CD14-positive monocyte (primary cell): ENCODE results near the gene CEP112. TPM values are rescaled to one million over a fixed set of nuclear protein-coding genes. Genes with fewer than 3 reads are reported as not detected.

Experiments
- DNase-seq, 3 donors: peaks; one replicate each; pipeline ENCODE4 v3.0.0-alpha.2; 2011 to 2022
- H2AFZ ChIP-seq: 2 replicates; pipeline ENCODE4 v1.6.0; 2012; ENCODE audit warnings: mild to moderate bottlenecking, low read depth, low read length, inconsistent platforms; ENCODE audit not compliant: insufficient read depth, poor library complexity, severe bottlenecking
- H3K27ac ChIP-seq, 2 donors: 1 replicate in 1 of 2; 2 replicates in 1 of 2; pipeline ENCODE4 v1.5.1; 2012 to 2013; ENCODE audit warnings: low read length in 2 of 2, control low read depth in 1 of 2, inconsistent platforms in 1 of 2, low read depth in 1 of 2, mild to moderate bottlenecking in 1 of 2
- H3K27me3 ChIP-seq, 2 donors: one replicate each; pipeline versions ENCODE4 v1.6.0 to v1.6.1; 2011 to 2013; ENCODE audit warnings: low read length in 2 of 2; ENCODE audit not compliant: control insufficient read depth in 2 of 2, insufficient read depth in 2 of 2
- H3K36me3 ChIP-seq, 2 donors: replicated peaks in 1 of 2; 1 replicate in 1 of 2; 2 replicates in 1 of 2; pipeline versions ENCODE4 v1.5.1 to v1.6.1; 2012 to 2013; ENCODE audit warnings: low read length in 2 of 2, control low read depth in 1 of 2, inconsistent platforms in 1 of 2, mild to moderate bottlenecking in 1 of 2; ENCODE audit not compliant: insufficient read depth in 2 of 2, control insufficient read depth in 1 of 2
- H3K4me1 ChIP-seq, 2 donors: 1 replicate in 1 of 2; 2 replicates in 1 of 2; pipeline versions ENCODE4 v1.5.1 to v1.6.1; 2012 to 2013; ENCODE audit warnings: low read length in 2 of 2, control low read depth in 1 of 2, inconsistent platforms in 1 of 2, mild to moderate bottlenecking in 1 of 2, moderate library complexity in 1 of 2; ENCODE audit not compliant: insufficient read depth in 2 of 2, control insufficient read depth in 1 of 2
- H3K4me2 ChIP-seq: replicated peaks from 2 replicates; pipeline ENCODE3; 2012; ENCODE audit warnings: low read length, moderate library complexity, mild to moderate bottlenecking; ENCODE audit not compliant: poor library complexity, severe bottlenecking; ENCODE audit errors: extremely low read depth
- H3K4me3 ChIP-seq, 3 experiments: fragments of 200-600 bp in 1 of 3; sonication (generic) in 1 of 3; replicated peaks in 1 of 3; 1 replicate in 2 of 3; 2 replicates in 1 of 3; pipeline ENCODE4 v1.5.1; 2011 to 2013; ENCODE audit warnings: low read length in 3 of 3, mild to moderate bottlenecking in 3 of 3, control low read depth in 2 of 3, low read depth in 2 of 3, inconsistent platforms in 1 of 3, moderate library complexity in 1 of 3
- H3K79me2 ChIP-seq: 2 replicates; pipeline ENCODE4 v1.6.0; 2012; ENCODE audit warnings: mild to moderate bottlenecking, control low read depth, inconsistent platforms, low read length, moderate library complexity; ENCODE audit not compliant: insufficient read depth
- H3K9ac ChIP-seq: 2 replicates; pipeline ENCODE4 v1.6.0; 2017; ENCODE audit warnings: low read length, mild to moderate bottlenecking; ENCODE audit not compliant: insufficient read depth, poor library complexity, severe bottlenecking
- H3K9me3 ChIP-seq, 2 donors: replicated peaks in 1 of 2; 1 replicate in 1 of 2; 2 replicates in 1 of 2; pipeline versions ENCODE4 v1.5.1 to v1.6.1; 2012 to 2013; ENCODE audit warnings: low read length in 2 of 2, control low read depth in 1 of 2; ENCODE audit not compliant: control insufficient read depth in 1 of 2, insufficient read depth in 1 of 2
- H4K20me1 ChIP-seq: 2 replicates; pipeline ENCODE4 v1.6.0; 2012; ENCODE audit warnings: mild to moderate bottlenecking, low read length, control low read depth, moderate library complexity; ENCODE audit not compliant: insufficient read depth
- H3K27ac Mint-ChIP-seq, 7 donors: one replicate each; pipeline ENCODE4 v1.8.0; 2020; ENCODE audit warnings: mild to moderate bottlenecking in 7 of 7, mixed read lengths in 7 of 7, moderate library complexity in 6 of 7, inconsistent platforms in 2 of 7
- H3K27me3 Mint-ChIP-seq, 3 donors: one replicate each; pipeline ENCODE4 v1.8.0; 2021 to 2022; ENCODE audit warnings: low read depth in 3 of 3, mild to moderate bottlenecking in 3 of 3, mixed read lengths in 3 of 3, moderate library complexity in 3 of 3, inconsistent platforms in 1 of 3
- H3K36me3 Mint-ChIP-seq, 2 donors: one replicate each; pipeline ENCODE4 v1.8.0; 2020; ENCODE audit warnings: mixed read lengths in 2 of 2, inconsistent platforms in 1 of 2, mild to moderate bottlenecking in 1 of 2
- H3K4me1 Mint-ChIP-seq: one replicate; pipeline ENCODE4 v1.8.0; 2020; ENCODE audit warnings: mild to moderate bottlenecking, mixed read lengths
- H3K4me3 Mint-ChIP-seq, 2 donors: one replicate each; pipeline ENCODE4 v1.8.0; 2020; ENCODE audit warnings: mild to moderate bottlenecking in 2 of 2, mixed read lengths in 2 of 2, moderate library complexity in 1 of 2
- H3K9me3 Mint-ChIP-seq, 7 donors: one replicate each; pipeline ENCODE4 v1.8.0; 2020 to 2022; ENCODE audit warnings: mixed read lengths in 7 of 7, mild to moderate bottlenecking in 6 of 7, moderate library complexity in 6 of 7, inconsistent platforms in 2 of 7
- CTCF ChIP-seq: fragments of 200-600 bp; IDR thresholded peaks from one replicate; pipeline ENCODE4 v1.8.0; 2022; ENCODE audit warnings: antibody characterized with exemption, mild to moderate bottlenecking
- WGBS: methylation state at CpG from one replicate; pipeline ENCODE4 v1.1.5; 2013; ENCODE audit warnings: missing lambda C conversion rate; ENCODE audit not compliant: insufficient coverage; 5-methylcytosine and 5-hydroxymethylcytosine counted together
- intact Hi-C, 2 donors: fragments of 100-400 bp; cut with micrococcal nuclease; formaldehyde crosslinking; loops; one replicate each; pipeline versions ENCODE4 v1.15.0 to v1.15.1; 2023
- polyA plus RNA-seq, 3 donors: library from polyadenylated mRNA; depleted of rRNA in 1 of 3; unstranded in 2 of 3; stranded (reverse) in 1 of 3; fragments of 300-500 nt in 2 of 3; fragments of >200 nt in 1 of 3; fragmentation: Illumina TruSeq in 2 of 3; gene quantifications; 1 replicate in 2 of 3; 2 replicates in 1 of 3; pipeline ENCODE4 v1.2.3, GENCODE V29; 2012 to 2021

Gene CEP112
- polyA plus RNA-seq, 3 donors, result 0.10 TPM; not detected in 2

GRCh38 chr17:65595071-65595656 is 596.8 kb downstream of the CEP112 start:
- H2AFZ ChIP-seq, result no peak overlapping the region
- no peaks in the 10 kb centered on the region for H4K20me1 ChIP-seq
- Mint-ChIP-seq H3K27ac (no peak overlapping the region), H3K36me3 (no peaks in the 10 kb centered on the region), H3K4me3 (no peak overlapping the region), H3K4me1 (peaks cover 6% of the 10 kb centered on the region), H3K27me3 (peaks cover 17 to 28% (median 17%) of the 10 kb centered on the region in 3 donors), H3K9me3 (peaks cover 0 to 7% (median 3%) of the 10 kb centered on the region in 7 donors)
- H3K9ac ChIP-seq, result no peak overlapping the region
- no peak overlapping the region for H3K4me2 ChIP-seq
- H3K4me3 ChIP-seq, result no peak overlapping the region
- no peak overlapping the region for H3K27ac ChIP-seq
- TF ChIP-seq CTCF, result no peak
- peaks cover 0 to 19% of the 10 kb centered on the region in 2 donors for H3K27me3 ChIP-seq
- H3K9me3 ChIP-seq, result no peaks in the 10 kb centered on the region
- no peaks in the 10 kb centered on the region for H3K36me3 ChIP-seq
- no peak for DNase-seq
- H3K4me1 ChIP-seq, result no peaks in the 10 kb centered on the region
- 51% methylated on average over 2 of the region's 4 CpGs for WGBS
- no peaks in the 10 kb centered on the region for H3K79me2 ChIP-seq
- intact Hi-C loops, result no loop called here

GRCh38 chr17:65593855-65594845 is 597.8 kb downstream of the CEP112 start:
- Histone ChIP-seq H2AFZ (peak overlapping the region; percentile 35), H3K9ac (no peak overlapping the region), H4K20me1 (no peaks in the 10 kb centered on the region), H3K4me1 (no peaks in the 10 kb centered on the region), H3K27ac (no peak overlapping the region), H3K4me3 (no peak overlapping the region), H3K79me2 (no peaks in the 10 kb centered on the region), H3K9me3 (no peaks in the 10 kb centered on the region), H3K36me3 (no peaks in the 10 kb centered on the region), H3K27me3 (peaks cover 0 to 19% of the 10 kb centered on the region in 2 donors), H3K4me2 (no peak overlapping the region)
- H3K36me3 Mint-ChIP-seq, result no peaks in the 10 kb centered on the region
- H3K27me3 Mint-ChIP-seq, result peaks cover 17 to 28% (median 19%) of the 10 kb centered on the region in 3 donors
- 27% methylated on average over 9 of the region's 18 CpGs for WGBS
- H3K9me3 Mint-ChIP-seq, result peaks cover 0 to 7% (median 3%) of the 10 kb centered on the region in 7 donors
- no peak overlapping the region for H3K27ac Mint-ChIP-seq
- DNase-seq, result no peak
- peaks cover 6% of the 10 kb centered on the region for H3K4me1 Mint-ChIP-seq
- intact Hi-C loops, result no loop called here
- TF ChIP-seq CTCF, result no peak
- peak overlapping the region in 1 of 2 donors; percentile 67 for H3K4me3 Mint-ChIP-seq
